SK-N-MC (cell line): ENCODE results near the gene TMEFF1.

Experiments used
- EZH2 ChIP-seq: fragments of 200-600 bp; sonication (generic); IDR thresholded peaks from one replicate; pipeline ENCODE4 v1.6.1; 2017; ENCODE audit warnings: antibody characterized with exemption
- FOXP2 ChIP-seq: optimal IDR thresholded peaks from 2 replicates; pipeline ENCODE3; 2011; ENCODE audit warnings: mild to moderate bottlenecking, moderate library complexity; ENCODE audit not compliant: insufficient read depth; ENCODE audit errors: extremely low read length, control extremely low read depth
- POLR2AphosphoS5 ChIP-seq: IDR thresholded peaks from 2 replicates; pipeline ENCODE4 v1.6.1; 2012; ENCODE audit warnings: mild to moderate bottlenecking, low read depth, low read length, borderline replicate concordance

GRCh38 chr9:100437860-100438805, 34.8 kb upstream of the TMEFF1 start:
- TF ChIP-seq POLR2AphosphoS5 (no peak), EZH2 (no peak), FOXP2 (no peak)
